Cerebellar cortex (tissue), 1 donor: ENCODE data around the gene CPSF3.
"Not testable (repeated sequence)": the region's sequence is repeated elsewhere in the genome, so short reads cannot be mapped to it uniquely, and the experiment has no call there.

Source experiments
- DNase-seq: peaks from one replicate; pipeline ENCODE4 v3.0.0-alpha.2; 2015; ENCODE audit warnings: low spot score

Gene CPSF3

GRCh38 chr2:9394816-9395215 lies 28.6 kb upstream of the CPSF3 start:
- DNase-seq = no peak

GRCh38 chr2:9397201-9397600 lies 26.3 kb upstream of the CPSF3 start:
- DNase-seq = no peak

DNA sequence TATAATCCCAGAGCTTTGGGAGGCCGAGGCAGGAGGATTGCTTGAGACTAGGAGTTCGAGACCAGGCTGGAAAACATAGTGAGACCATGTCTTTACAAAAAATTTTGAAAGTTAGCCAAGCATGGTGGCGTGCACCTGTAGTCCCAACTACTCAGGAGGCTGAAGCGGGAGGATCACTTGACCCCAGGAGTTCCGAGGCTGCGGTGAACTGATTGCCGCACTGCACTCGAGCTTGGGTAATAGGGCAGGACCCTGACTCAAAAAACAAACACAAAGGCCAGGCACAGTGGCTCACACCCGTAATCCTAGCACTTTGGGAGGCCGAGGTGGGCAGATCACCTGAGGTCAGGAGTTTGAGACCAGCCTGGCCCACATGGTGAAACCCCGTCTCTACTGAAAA lies 25.2 kb upstream of the CPSF3 start:
- not testable (repeated sequence) for DNase-seq

GRCh38 chr2:9398881-9399780 lies 24.3 kb upstream of the CPSF3 start:
- peak; percentile 21 for DNase-seq

DNA sequence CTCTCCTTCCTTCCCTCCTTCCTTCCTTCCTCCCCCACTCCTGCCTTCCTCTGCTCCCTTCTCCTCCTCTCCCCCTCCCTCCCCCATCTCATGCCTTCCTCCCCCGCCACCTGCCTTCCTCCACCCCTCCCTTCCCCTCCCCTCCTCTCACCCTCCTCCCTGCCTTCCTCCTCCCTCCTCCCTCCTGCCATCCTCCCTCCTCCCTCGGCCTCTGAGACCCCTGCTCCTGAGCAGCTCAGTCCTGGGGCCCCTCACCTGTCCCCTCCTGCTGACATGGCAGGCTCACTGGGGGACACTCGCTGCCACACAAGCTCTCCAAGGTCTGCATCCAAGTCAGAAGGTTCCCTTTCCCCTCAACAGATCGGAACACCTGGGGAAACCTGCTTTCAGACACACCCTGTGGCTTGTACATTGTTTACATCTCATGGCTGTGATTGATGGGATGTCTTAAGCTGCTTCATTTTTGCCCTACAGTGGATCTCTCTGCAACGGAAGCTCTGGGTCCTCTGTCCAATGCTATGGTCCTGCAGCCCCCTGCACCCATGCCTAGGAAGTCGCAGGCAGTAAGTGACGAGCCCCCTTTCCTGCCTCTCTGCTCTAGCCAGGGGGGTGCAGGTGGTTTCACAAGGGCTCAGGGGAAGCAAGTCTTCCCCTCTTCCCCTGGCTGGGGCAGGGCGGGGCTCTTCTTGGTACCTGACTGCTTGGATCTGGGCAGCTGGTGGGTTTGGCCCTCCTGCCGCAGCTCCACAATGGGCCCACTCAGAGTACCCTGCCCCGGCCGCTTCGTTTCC lies 23.0 kb upstream of the CPSF3 start:
- no peak for DNase-seq

- no peak for DNase-seq
Observed at GRCh38 chr2:9401059-9401547, 22.4 kb upstream of the CPSF3 start.

DNA sequence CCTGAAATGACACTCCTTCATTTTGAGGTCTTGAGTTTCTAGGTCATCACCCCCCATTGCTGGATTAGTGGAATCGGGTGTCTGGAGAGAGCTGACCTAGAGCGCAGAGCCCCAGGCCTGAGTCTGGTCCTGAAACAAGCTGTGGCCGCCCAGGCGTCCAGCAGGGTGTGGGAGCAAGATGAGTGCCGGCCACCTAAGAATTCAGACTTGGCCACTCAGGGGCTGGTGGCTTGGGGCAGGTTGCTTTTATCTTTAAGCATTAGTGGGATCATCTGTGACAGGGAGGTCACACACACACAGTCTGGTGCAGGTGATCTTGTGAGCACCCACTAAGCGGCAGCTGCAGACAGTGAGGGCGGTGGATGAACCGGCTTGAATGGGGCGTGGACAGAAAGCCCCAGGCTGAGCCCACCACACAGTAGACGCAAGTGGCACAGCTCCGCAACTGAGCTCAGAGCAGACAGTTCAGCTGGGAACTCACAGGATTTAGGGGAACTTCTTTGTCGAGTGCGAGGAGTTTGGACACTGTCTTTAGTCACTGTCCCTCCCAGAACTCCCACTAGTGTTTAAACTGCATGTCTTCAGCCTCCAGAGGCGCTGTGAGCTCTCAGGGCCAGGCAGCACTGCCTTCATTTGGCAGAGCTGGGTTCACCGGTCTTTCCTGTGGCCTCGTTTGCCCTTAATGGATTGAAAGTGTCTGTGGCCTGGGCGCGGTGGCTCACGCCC lies 21.6 kb upstream of the CPSF3 start:
- DNase-seq = no peak

GRCh38 chr2:9403924-9404323 lies 19.5 kb upstream of the CPSF3 start:
- no peak for DNase-seq

GRCh38 chr2:9404451-9404850 lies 19.0 kb upstream of the CPSF3 start:
- DNase-seq = no peak

GRCh38 chr2:9405636-9406035 lies 17.8 kb upstream of the CPSF3 start:
- no peak for DNase-seq

GRCh38 chr2:9406529-9407362 lies 16.7 kb upstream of the CPSF3 start:
- DNase-seq = no peak

DNA sequence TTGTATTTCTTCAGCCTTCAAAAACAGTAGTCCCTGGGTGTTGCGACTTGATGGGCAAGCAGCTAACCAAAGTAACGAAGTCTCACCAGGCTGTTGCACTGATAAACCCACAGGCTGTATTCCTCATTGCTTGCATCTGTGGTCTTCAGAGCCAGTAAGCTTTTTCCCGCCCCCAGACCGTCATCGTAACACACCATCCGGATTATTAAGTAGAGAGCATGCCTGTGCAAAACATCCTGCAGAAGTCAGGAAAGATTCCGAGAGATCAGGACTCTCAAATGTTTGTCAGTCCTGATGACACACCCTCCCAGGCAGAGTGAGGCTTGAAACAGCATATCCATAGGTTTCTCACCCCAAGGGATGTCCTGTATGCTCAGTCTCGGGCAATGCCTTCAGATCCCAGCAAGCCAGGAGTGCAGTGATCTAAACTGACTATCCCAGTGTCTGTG lies 16.1 kb upstream of the CPSF3 start:
- no peak for DNase-seq

GRCh38 chr2:9408641-9409151 lies 14.8 kb upstream of the CPSF3 start:
- peak; percentile 80 for DNase-seq

- DNase-seq = no peak
Observed at GRCh38 chr2:9410108-9410507, 13.3 kb upstream of the CPSF3 start.

DNA sequence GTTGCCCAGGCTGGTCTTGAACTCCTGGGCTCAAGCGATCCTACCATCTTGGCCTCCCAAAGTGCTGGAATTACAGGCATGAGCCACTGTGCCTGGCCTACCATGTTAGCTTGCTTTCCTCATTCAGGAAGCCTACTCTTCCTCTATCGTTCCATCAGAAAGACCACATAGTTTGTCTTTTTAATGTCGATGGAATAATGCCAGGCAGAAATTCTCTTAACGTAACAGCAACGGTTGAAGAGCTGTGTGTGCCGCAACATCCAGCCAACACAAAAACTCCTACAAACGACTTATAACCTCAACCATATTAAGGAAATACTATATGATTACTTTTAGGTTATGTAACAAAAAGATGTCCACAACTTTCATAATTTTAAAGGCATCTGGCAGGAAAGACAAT lies 10.7 kb upstream of the CPSF3 start:
- DNase-seq = no peak

DNA sequence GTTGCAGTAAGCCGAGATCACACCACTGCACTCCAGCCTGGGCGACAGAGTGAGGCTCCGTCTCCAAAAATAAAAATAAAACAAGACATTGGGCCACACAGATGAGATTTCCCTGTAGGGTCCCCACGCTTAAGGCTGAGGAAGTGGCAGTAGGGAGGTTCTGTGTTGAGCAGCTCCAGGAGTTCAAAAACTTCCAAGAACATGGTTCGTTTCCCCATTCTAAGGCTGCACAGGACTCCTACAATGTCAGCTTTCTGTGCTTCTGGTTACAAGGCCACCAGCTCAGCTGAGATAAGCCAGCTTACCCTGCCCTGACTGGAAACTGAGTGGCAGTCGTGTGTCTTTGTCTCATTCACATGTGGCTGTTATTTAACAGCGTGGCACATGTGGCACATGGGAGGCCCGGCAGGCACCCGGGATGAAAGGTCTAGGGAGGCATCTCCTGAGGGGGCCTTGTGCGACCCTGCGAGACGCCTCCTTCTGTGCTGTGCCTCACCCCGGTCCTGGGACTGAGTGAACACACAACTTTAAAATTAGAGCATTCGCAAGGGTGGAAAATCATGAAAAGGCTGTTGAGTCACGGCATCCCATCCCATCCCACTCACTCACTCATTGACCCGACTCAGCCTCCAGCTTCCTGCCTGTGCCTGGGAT lies 7.8 kb upstream of the CPSF3 start:
- no peak for DNase-seq

DNA sequence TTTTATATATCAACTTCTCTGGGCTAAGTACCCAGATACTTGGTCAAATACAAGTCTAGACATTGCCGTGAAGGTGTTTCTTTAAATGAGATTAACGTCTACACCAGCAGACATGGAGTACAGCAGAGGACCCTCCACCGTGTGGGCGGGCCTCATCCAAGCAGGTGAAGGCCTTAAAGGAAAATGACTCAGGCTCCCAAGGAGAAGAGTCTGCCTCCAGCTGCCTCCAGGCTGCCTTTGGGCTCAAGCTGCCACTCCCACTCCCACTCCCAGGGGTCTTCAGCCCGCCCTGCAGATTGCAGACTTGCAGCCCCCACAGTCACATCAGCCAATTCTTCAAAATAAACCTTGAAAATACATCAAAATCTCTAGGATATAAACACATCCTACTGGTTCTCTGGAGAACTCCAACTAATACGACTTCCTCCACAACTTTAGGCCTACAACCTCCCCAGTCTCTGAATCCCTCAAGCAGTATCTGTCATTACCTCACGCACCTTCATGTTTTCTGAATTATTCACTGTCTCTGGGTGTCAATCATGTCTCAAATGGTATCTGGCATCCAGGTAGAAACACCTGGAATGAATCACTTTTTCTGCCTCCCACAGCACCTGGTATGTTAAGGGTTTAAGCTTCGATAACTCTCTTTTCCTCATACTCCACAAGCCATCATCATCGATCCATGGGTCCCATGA lies 7.0 kb upstream of the CPSF3 start:
- DNase-seq = no peak

- DNase-seq = no peak
Observed at GRCh38 chr2:9416962-9417316, 6.5 kb upstream of the CPSF3 start.

DNA sequence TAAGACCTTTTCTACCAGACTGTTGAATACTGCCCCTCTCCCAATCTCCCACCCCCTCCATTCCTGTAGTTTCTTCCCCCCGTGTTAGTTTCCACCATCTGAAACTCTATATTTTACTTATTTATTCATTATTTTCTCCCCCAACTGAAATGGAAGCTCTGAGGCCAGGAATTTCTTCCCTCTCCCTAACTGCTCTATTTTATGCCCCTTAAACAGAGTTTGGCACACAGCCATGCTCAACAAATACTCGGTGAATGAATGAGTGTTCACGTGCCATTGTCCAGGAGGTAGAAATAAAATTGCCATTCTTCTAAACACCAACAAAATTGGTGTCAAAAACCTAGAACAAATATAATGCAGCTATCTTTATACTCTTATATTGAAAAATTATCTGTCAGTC lies 5.7 kb upstream of the CPSF3 start:
- DNase-seq = no peak

DNA sequence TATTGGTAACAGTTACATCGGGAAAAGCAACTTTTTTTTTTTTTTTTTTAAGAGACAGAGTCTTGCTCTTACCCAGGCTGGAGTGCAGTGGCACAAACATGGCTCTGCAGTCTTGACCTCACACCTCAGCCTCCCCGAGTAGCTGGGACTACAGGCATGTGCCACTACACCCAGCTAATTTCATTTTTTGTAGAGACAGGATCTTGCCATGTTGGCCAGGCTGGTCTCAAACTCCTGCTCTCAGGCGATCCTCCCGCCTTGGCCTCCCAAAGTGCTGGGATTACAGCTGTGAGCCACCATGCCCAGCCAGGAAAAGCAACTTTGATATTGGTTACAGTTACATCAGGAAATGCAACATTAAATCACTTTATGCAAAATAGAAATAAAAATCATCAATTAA lies 4.7 kb upstream of the CPSF3 start:
- no peak for DNase-seq
